Measurements from ENCODE around the gene WDR82. TPM values are rescaled to one million over a fixed set of nuclear protein-coding genes. Genes with fewer than 3 reads are reported as not detected.

The WDR82 gene
- total RNA-seq, 1 experiment from 2014 or later = 42.0 TPM

DNA sequence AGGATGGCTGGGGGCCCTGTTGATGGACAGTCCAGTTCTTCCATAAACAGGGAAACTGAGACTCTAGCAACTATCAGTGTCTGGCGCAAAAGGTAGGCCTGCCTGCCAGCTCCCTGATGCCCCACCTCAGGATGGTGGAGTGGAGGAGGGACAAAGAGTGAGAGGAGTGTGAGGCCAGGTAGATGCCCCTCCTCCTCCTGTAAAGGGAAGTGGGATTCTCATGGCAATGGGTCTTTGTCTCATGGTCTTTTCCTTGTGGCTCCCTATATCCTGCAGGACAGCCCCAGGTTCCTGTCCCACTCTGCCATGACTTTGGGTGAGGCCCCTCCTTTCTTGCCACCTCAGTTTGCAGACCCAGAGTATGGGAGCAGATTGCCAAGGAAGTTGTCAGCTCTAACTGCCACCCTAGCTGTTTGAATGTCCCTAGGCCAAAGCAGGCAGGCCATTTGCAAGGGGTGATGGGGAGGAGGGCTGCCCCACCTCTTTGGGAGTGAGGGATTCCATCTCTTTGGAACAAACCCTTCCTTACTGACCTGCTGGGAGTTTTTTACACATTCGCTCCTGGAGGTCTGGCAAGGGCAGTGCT, 34.8 kb upstream of the WDR82 start:
- H3K9me3 ChIP-seq (ENCODE audit: low read length) = no peaks in the 10 kb centered on the region
- no peaks in the 10 kb centered on the region for H3K9me2 ChIP-seq (replicated peaks; ENCODE audit: insufficient read depth, low read length)
- no peak overlapping the region for H3K4me2 ChIP-seq (ENCODE audit: low read depth, low read length, poor library complexity, severe bottlenecking)
- no peaks in the 10 kb centered on the region for H3K79me2 ChIP-seq (ENCODE audit: low read length)
- DNase-seq = no peak
- H2AFZ ChIP-seq (ENCODE audit: low read length) = no peak overlapping the region
- no peaks in the 10 kb centered on the region for H4K20me1 ChIP-seq (ENCODE audit: insufficient read depth, low read depth, low read length)
- no peak overlapping the region for H3K27ac ChIP-seq (ENCODE audit: low read length)
- H3K9ac ChIP-seq (ENCODE audit: low read length) = no peak overlapping the region
- H3K27me3 ChIP-seq (ENCODE audit: low read length) = no peaks in the 10 kb centered on the region
- peaks cover 10% of the 10 kb centered on the region for H3K4me1 ChIP-seq (ENCODE audit: low read length)
- no peak overlapping the region for H3K4me3 ChIP-seq (ENCODE audit: low read length)
- no peaks in the 10 kb centered on the region for H3K36me3 ChIP-seq (ENCODE audit: insufficient read depth, low read length)

DNA sequence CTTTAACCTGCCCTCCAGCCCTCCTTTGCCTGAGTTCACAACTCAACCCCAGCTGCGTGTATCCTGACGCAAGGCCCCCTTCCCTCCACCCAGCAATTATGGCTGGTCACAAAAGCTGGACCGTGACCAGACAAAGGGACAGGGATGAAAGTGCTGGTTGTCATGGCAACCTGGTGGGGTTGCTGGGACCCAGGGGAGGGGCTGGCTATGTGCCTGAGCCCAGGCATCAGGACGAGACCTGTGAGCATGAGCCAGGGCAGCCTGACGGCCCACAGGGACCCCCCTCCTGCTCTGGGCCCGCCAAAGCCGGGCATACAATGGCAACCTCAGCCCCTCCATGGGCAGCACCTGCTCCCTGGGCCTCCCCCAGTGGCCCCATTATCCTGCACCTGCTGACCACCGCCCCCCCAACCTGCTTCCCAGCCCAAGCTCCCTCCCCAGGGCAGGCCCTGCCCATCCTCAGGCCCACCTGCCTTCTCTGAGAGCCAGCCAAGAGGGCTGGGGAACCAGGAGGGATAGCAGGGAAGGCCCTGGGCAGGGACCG, 33.2 kb upstream of the WDR82 start:
- no peak overlapping the region for H3K9ac ChIP-seq (ENCODE audit: low read length)
- peaks cover 10% of the 10 kb centered on the region for H3K4me1 ChIP-seq (ENCODE audit: low read length)
- H3K4me2 ChIP-seq (ENCODE audit: low read depth, low read length, poor library complexity, severe bottlenecking) = no peak overlapping the region

DNA sequence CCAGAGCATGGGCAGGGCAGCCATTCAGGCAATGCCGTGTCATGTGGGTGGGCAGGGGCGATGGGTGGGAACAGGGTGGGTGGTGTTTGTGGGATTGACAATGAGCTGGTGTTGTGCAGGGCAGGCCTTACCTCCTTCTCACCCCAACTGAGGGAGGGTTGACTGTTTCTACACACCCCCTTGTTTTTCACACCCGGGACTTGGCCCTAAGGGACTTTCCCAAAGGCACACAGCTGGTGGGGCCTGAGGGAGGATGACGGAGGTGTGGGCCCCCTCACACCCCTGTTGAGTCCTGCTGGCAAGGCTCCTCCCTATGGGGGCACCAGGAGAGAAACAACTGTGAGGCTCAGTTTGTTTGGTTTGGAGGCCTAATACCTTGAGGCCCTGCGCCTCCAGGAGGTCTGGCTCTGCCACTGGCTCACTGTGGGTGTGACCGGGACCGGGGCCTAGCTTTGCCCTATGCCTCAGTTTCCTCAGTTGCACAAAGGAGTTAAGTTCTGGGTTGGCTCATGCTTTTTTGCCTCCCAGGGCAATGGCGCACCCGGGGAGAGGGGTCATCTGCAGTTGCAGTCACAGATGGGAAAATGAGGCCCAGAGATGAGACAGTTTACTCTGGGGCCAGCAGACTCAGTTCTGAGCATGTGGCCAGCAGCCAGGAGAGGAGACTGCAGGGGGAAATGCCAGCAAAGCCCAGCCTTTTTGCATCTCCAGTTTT, 32.6 kb upstream of the WDR82 start:
- DNase-seq = no peak
- H2AFZ ChIP-seq (ENCODE audit: low read length) = no peak overlapping the region
- no peak overlapping the region for H3K27ac ChIP-seq (ENCODE audit: low read length)
- no peaks in the 10 kb centered on the region for H3K36me3 ChIP-seq (ENCODE audit: insufficient read depth, low read length)
- peaks cover 10% of the 10 kb centered on the region for H3K4me1 ChIP-seq (ENCODE audit: low read length)
- H3K4me3 ChIP-seq (ENCODE audit: low read length) = no peak overlapping the region
- H3K27me3 ChIP-seq (ENCODE audit: low read length) = no peaks in the 10 kb centered on the region
- no peaks in the 10 kb centered on the region for H4K20me1 ChIP-seq (ENCODE audit: insufficient read depth, low read depth, low read length)
- H3K9me2 ChIP-seq (replicated peaks; ENCODE audit: insufficient read depth, low read length) = no peaks in the 10 kb centered on the region
- H3K9me3 ChIP-seq (ENCODE audit: low read length) = no peaks in the 10 kb centered on the region
- no peak overlapping the region for H3K4me2 ChIP-seq (ENCODE audit: low read depth, low read length, poor library complexity, severe bottlenecking)
- H3K79me2 ChIP-seq (ENCODE audit: low read length) = no peaks in the 10 kb centered on the region
- no peak overlapping the region for H3K9ac ChIP-seq (ENCODE audit: low read length)

More for the DNA sequence above, 33.2 kb upstream of the WDR82 start:
- no peak overlapping the region for H2AFZ ChIP-seq (ENCODE audit: low read length)
- H3K79me2 ChIP-seq (ENCODE audit: low read length) = no peaks in the 10 kb centered on the region
- no peaks in the 10 kb centered on the region for H3K27me3 ChIP-seq (ENCODE audit: low read length)
- no peaks in the 10 kb centered on the region for H3K9me3 ChIP-seq (ENCODE audit: low read length)
- DNase-seq = no peak
- no peak overlapping the region for H3K27ac ChIP-seq (ENCODE audit: low read length)
- H3K4me3 ChIP-seq (ENCODE audit: low read length) = no peak overlapping the region
- no peaks in the 10 kb centered on the region for H3K9me2 ChIP-seq (replicated peaks; ENCODE audit: insufficient read depth, low read length)
- no peaks in the 10 kb centered on the region for H3K36me3 ChIP-seq (ENCODE audit: insufficient read depth, low read length)
- no peaks in the 10 kb centered on the region for H4K20me1 ChIP-seq (ENCODE audit: insufficient read depth, low read depth, low read length)

DNA sequence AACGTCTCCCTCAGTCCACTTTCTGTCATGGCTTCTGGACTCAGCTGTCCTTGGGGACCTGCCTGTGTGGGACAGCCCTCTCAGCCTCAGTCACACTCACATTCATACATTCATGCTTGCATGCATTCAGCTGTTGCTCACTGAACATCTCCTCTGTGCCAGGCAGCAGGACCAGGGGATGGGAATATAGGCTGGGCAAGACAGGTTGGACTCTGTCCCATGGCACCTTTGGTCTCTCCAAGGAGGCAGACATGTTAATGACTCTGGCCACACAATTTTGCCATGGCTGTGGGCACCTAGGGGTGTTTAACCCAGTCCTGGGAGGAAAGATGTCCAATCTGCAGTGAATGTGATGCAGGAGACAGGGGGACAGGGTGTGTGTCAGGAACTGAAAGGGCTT, 29.9 kb upstream of the WDR82 start:
- H3K4me1 ChIP-seq (ENCODE audit: low read length) = peaks cover under 1% of the 10 kb centered on the region
- no peak overlapping the region for H3K27ac ChIP-seq (ENCODE audit: low read length)
- H3K9me3 ChIP-seq (ENCODE audit: low read length) = no peaks in the 10 kb centered on the region
- H3K79me2 ChIP-seq (ENCODE audit: low read length) = no peaks in the 10 kb centered on the region
- no peak for DNase-seq
- H3K4me2 ChIP-seq (ENCODE audit: low read depth, low read length, poor library complexity, severe bottlenecking) = no peak overlapping the region
- H3K9me2 ChIP-seq (replicated peaks; ENCODE audit: insufficient read depth, low read length) = no peaks in the 10 kb centered on the region
- no peaks in the 10 kb centered on the region for H3K27me3 ChIP-seq (ENCODE audit: low read length)
- H3K36me3 ChIP-seq (ENCODE audit: insufficient read depth, low read length) = no peaks in the 10 kb centered on the region
- H3K4me3 ChIP-seq (ENCODE audit: low read length) = no peak overlapping the region
- no peak overlapping the region for H3K9ac ChIP-seq (ENCODE audit: low read length)
- H4K20me1 ChIP-seq (ENCODE audit: insufficient read depth, low read depth, low read length) = no peaks in the 10 kb centered on the region
- no peak overlapping the region for H2AFZ ChIP-seq (ENCODE audit: low read length)

DNA sequence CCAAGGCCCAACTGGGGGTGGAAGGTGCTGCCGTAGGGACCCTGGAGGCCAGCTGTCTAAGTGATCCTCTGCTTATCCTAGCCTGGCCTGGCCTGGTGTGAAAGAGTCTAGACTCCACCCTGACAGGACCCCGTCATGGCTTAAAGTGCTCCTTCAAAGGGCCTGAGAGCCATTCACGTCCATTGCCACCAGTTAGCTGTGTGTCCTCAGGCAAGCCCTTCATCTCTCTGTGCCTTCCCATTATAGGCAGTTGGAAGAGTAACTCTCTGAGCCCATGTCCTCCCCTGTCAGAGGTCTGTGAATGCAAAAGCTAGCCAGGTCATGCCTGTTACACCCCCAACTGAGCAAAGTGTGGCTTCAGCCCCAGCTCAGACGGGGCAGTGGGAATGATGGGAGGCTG, 28.5 kb upstream of the WDR82 start:
- no peaks in the 10 kb centered on the region for H3K9me2 ChIP-seq (replicated peaks; ENCODE audit: insufficient read depth, low read length)

DNA sequence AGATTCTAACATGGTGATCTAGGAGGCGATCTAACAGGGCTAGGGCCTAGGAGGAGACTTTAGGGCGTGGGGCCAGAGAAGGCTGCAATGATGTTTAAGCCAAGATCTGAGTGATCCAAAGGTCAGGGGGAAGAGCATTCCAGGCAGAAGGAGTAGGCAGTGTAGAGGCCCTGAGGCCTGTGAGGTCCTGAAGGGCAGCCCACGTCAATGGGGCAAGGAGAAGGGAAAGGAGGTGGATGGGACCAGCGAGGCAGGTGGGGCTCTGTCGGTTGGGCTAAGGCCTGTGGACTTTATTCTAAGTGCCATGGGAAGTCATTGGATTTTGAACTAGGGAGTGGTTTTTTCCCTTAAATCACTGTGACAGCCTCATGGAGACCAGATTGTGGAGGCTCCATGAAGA, 27.5 kb upstream of the WDR82 start:
- Histone ChIP-seq H3K79me2 (ENCODE audit: low read length) (no peaks in the 10 kb centered on the region), H3K4me2 (ENCODE audit: low read depth, low read length, poor library complexity, severe bottlenecking) (no peak overlapping the region), H3K4me1 (ENCODE audit: low read length) (no peaks in the 10 kb centered on the region), H3K36me3 (ENCODE audit: insufficient read depth, low read length) (no peaks in the 10 kb centered on the region), H3K9me2 (replicated peaks; ENCODE audit: insufficient read depth, low read length) (no peaks in the 10 kb centered on the region), H2AFZ (ENCODE audit: low read length) (no peak overlapping the region), H3K27me3 (ENCODE audit: low read length) (no peaks in the 10 kb centered on the region), H4K20me1 (ENCODE audit: insufficient read depth, low read depth, low read length) (no peaks in the 10 kb centered on the region), H3K4me3 (ENCODE audit: low read length) (no peak overlapping the region), H3K27ac (ENCODE audit: low read length) (no peak overlapping the region), H3K9ac (ENCODE audit: low read length) (no peak overlapping the region), H3K9me3 (ENCODE audit: low read length) (no peaks in the 10 kb centered on the region)
- DNase-seq = no peak

More for the DNA sequence above, 28.5 kb upstream of the WDR82 start:
- Histone ChIP-seq H3K9me3 (ENCODE audit: low read length) (no peaks in the 10 kb centered on the region), H3K9ac (ENCODE audit: low read length) (no peak overlapping the region), H3K27ac (ENCODE audit: low read length) (no peak overlapping the region), H3K27me3 (ENCODE audit: low read length) (no peaks in the 10 kb centered on the region), H2AFZ (ENCODE audit: low read length) (no peak overlapping the region), H3K4me1 (ENCODE audit: low read length) (no peaks in the 10 kb centered on the region), H3K4me2 (ENCODE audit: low read depth, low read length, poor library complexity, severe bottlenecking) (no peak overlapping the region), H3K36me3 (ENCODE audit: insufficient read depth, low read length) (no peaks in the 10 kb centered on the region), H3K4me3 (ENCODE audit: low read length) (no peak overlapping the region), H3K79me2 (ENCODE audit: low read length) (no peaks in the 10 kb centered on the region), H4K20me1 (ENCODE audit: insufficient read depth, low read depth, low read length) (no peaks in the 10 kb centered on the region)
- no peak for DNase-seq

DNA sequence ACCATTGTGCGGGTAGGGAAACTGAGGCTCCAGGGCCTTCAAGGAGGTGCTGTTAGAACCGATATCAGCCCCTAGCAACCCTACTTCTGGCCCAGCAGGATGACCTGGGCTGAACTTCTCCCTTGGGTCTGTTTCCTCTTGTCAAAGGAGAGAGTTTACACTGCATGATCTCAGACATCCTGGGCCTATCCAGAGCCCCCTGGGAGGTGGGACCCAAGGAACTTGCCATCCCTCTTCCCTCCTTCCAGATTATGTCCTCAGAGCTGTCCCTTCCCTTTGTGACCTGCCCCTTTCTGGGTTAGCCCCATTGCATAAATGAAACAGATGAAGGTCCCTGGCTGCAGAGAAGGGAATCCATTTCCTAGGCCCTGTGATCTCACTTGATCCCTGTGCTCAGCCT, 25.4 kb upstream of the WDR82 start:
- H4K20me1 ChIP-seq (ENCODE audit: insufficient read depth, low read depth, low read length) = peaks cover 3% of the 10 kb centered on the region; the same call in 1 of the 2 replicates
- H3K27ac ChIP-seq (ENCODE audit: low read length) = no peak overlapping the region
- no peak overlapping the region for H3K4me2 ChIP-seq (ENCODE audit: low read depth, low read length, poor library complexity, severe bottlenecking)
- no peaks in the 10 kb centered on the region for H3K27me3 ChIP-seq (ENCODE audit: low read length)
- no peak overlapping the region for H3K4me3 ChIP-seq (ENCODE audit: low read length)
- no peaks in the 10 kb centered on the region for H3K9me2 ChIP-seq (replicated peaks; ENCODE audit: insufficient read depth, low read length)
- no peaks in the 10 kb centered on the region for H3K79me2 ChIP-seq (ENCODE audit: low read length)
- H3K9ac ChIP-seq (ENCODE audit: low read length) = no peak overlapping the region
- no peak for DNase-seq
- no peak overlapping the region for H2AFZ ChIP-seq (ENCODE audit: low read length)
- H3K36me3 ChIP-seq (ENCODE audit: insufficient read depth, low read length) = no peaks in the 10 kb centered on the region
- H3K9me3 ChIP-seq (ENCODE audit: low read length) = no peaks in the 10 kb centered on the region
- no peaks in the 10 kb centered on the region for H3K4me1 ChIP-seq (ENCODE audit: low read length)

DNA sequence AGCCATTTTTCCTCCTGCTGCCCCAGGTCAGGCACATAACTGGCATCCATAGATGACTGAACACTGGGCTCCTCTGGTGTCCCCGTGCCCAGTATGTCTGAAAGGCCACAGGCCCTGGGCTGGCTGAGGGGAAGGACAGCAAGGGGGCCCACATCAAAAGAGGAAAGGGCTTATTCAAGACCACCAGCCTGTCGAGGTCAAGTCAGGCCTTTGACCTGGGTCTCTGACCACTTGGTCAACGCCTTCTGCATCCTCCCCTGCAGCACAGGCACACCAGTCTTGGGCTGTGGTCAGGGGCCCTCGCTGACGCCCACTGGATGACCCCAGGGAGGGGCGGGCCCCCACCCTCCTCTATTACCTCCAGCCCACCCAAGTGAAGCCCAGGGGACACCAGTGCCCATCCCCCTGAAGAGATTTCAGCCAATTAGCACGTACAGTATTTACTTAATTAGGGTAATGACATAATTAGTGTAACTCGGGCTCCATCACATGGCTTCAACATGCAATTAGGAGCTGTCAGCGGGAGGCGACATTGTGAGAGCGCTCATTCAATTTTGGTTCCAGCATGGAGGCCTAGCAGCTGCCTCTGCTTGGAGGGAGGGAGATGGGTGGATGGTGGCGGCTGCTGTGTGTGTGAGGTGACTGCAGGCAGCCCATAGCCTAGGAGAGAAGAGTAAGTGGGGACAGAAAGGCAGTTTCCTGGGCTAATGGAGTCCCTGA, 24.1 kb upstream of the WDR82 start:
- Histone ChIP-seq H3K27me3 (ENCODE audit: low read length) (no peaks in the 10 kb centered on the region), H3K79me2 (ENCODE audit: low read length) (no peaks in the 10 kb centered on the region), H3K9me3 (ENCODE audit: low read length) (no peaks in the 10 kb centered on the region), H4K20me1 (ENCODE audit: insufficient read depth, low read depth, low read length) (peaks cover 3% of the 10 kb centered on the region; the same call in 1 of the 2 replicates), H3K4me1 (ENCODE audit: low read length) (no peaks in the 10 kb centered on the region), H3K36me3 (ENCODE audit: insufficient read depth, low read length) (no peaks in the 10 kb centered on the region), H3K9me2 (replicated peaks; ENCODE audit: insufficient read depth, low read length) (no peaks in the 10 kb centered on the region), H3K4me2 (ENCODE audit: low read depth, low read length, poor library complexity, severe bottlenecking) (no peak overlapping the region), H3K4me3 (ENCODE audit: low read length) (no peak overlapping the region), H3K9ac (ENCODE audit: low read length) (no peak overlapping the region), H2AFZ (ENCODE audit: low read length) (no peak overlapping the region), H3K27ac (ENCODE audit: low read length) (no peak overlapping the region)
- peak; percentile 59 for DNase-seq
